PC-9 (cell line): Measurements from ENCODE around the gene IPPK.

Experiments used
- EZH2 ChIP-seq: fragments of 200-600 bp; sonication (generic); IDR thresholded peaks from 2 replicates; pipeline ENCODE4 v1.8.0; 2017; ENCODE audit warnings: antibody characterized with exemption, low read depth
- TF ChIP-seq, protein P1 (sequence below): fragments of 200-600 bp; sonication (generic); conservative IDR thresholded peaks from 2 replicates; pipeline ENCODE4 v1.6.1; 2017; ENCODE audit warnings: mixed run types, antibody characterized with exemption, mild to moderate bottlenecking, moderate library complexity

DNA sequence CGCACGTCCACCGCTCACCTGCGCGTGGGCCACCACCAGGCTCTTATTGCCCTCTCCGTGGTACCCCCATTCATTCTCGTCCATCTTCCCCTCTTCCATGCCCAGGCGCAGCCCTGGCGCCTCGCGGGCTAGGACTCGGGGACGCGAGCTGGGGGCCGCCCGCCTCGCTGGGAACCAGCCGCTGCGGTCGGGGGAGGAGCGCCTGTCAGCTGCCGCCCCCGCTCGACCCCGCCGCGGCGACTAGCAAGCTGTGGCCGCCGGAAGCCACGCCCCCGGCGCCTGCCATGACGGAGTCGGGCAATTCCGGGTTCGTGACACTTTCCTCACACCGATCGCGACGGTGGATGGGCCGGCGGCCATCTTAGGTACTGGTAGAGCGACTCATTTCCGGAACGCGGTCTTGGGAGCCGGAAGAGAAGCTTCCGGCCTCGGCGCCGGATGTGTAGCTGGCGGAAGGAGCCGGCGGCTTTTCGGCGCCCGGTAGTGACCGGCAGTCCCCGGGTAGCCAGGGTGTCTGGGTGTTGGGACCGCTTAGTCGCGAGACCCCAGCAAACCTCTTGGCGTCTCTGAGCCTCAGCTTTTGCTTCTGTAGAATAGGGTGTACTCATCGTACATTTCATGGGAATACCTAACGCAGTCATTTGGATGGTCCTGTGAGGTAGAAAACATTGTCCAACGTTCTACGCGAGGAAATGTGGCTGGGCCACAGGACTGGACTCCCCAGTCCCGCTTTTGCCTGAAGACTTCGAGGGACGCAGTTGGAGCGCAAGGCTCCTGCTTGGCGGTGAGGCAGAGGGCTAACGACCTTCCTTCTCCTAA lies at the start of gene IPPK:
- TF ChIP-seq, protein P1, sequence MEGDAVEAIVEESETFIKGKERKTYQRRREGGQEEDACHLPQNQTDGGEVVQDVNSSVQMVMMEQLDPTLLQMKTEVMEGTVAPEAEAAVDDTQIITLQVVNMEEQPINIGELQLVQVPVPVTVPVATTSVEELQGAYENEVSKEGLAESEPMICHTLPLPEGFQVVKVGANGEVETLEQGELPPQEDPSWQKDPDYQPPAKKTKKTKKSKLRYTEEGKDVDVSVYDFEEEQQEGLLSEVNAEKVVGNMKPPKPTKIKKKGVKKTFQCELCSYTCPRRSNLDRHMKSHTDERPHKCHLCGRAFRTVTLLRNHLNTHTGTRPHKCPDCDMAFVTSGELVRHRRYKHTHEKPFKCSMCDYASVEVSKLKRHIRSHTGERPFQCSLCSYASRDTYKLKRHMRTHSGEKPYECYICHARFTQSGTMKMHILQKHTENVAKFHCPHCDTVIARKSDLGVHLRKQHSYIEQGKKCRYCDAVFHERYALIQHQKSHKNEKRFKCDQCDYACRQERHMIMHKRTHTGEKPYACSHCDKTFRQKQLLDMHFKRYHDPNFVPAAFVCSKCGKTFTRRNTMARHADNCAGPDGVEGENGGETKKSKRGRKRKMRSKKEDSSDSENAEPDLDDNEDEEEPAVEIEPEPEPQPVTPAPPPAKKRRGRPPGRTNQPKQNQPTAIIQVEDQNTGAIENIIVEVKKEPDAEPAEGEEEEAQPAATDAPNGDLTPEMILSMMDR, result no peak
- no peak for TF ChIP-seq EZH2
